WTC11 (cell line): ENCODE results near the gene CLECL1. TPM values are rescaled to one million over a fixed set of nuclear protein-coding genes. Genes with fewer than 3 reads are reported as not detected.

Experiments
- ATAC-seq: fragments of 200-7000 bp; cut with Tn5 transposase; 2 replicates; pipeline ENCODE4 v1.10.0; 2021; ENCODE audit warnings: mild to moderate bottlenecking, moderate library complexity
- CTCF ChIA-PET: fragments of 300-600 bp; sonication (Branson Sonifier 250); formaldehyde crosslinking; loops from one replicate; lab custom pipeline; 2021; ENCODE audit warnings: antibody characterized with exemption; lab: Charles Lee
- POLR2A ChIA-PET: fragments of 350-600 bp; sonication (Branson Sonifier 250); formaldehyde crosslinking; loops from one replicate; lab custom pipeline; 2021; ENCODE audit warnings: antibody characterized with exemption; lab: Charles Lee
- DNase-seq: peaks from one replicate; pipeline ENCODE4 v3.0.0; 2021; ENCODE audit warnings: low spot score
- H3K27ac Mint-ChIP-seq: 2 replicates; pipeline ENCODE4 v1.8.0; 2021; ENCODE audit warnings: mixed read lengths
- H3K27me3 Mint-ChIP-seq: 2 replicates; pipeline ENCODE4 v1.8.0; 2021; ENCODE audit warnings: low read depth, mild to moderate bottlenecking, moderate library complexity, mixed read lengths
- H3K36me3 Mint-ChIP-seq: 2 replicates; pipeline ENCODE4 v1.8.0; 2021; ENCODE audit warnings: mixed read lengths
- H3K4me1 Mint-ChIP-seq: 2 replicates; pipeline ENCODE4 v1.8.0; 2022; ENCODE audit warnings: mixed read lengths
- H3K4me3 Mint-ChIP-seq: 2 replicates; pipeline ENCODE4 v1.8.0; 2021; ENCODE audit warnings: mild to moderate bottlenecking, moderate library complexity, mixed read lengths
- H3K9me3 Mint-ChIP-seq: 2 replicates; pipeline ENCODE4 v1.8.0; 2021; ENCODE audit warnings: mixed read lengths
- AFF4 ChIP-seq: sonication (generic); formaldehyde crosslinking; IDR thresholded peaks from 2 replicates; pipeline ENCODE4 v1.8.1; 2023; ENCODE audit warnings: mild to moderate bottlenecking, missing genetic modification reagents, borderline replicate concordance
- ATF3 ChIP-seq: sonication (generic); formaldehyde crosslinking; conservative IDR thresholded peaks from 2 replicates; pipeline ENCODE4 v1.8.1; 2022; ENCODE audit warnings: mild to moderate bottlenecking, missing genetic modification reagents
- CBFB ChIP-seq: sonication (generic); formaldehyde crosslinking; IDR thresholded peaks from 2 replicates; pipeline ENCODE4 v1.8.1; 2022; ENCODE audit warnings: mild to moderate bottlenecking, low read depth, missing genetic modification reagents
- CDX4 ChIP-seq: fragments of 250-450 bp; sonication (Bioruptor Pico); IDR thresholded peaks from 2 replicates; pipeline ENCODE4 v1.9.0; 2021; ENCODE audit warnings: moderate library complexity, mild to moderate bottlenecking, inconsistent platforms, borderline replicate concordance
- E2F1 ChIP-seq: sonication (generic); formaldehyde crosslinking; IDR thresholded peaks from 2 replicates; pipeline ENCODE4 v1.8.0; 2022; ENCODE audit warnings: mild to moderate bottlenecking, missing genetic modification reagents
- E2F4 ChIP-seq: sonication (generic); formaldehyde crosslinking; IDR thresholded peaks from 2 replicates; pipeline ENCODE4 v1.8.1; 2022; ENCODE audit warnings: low read depth, mild to moderate bottlenecking, moderate library complexity, missing genetic modification reagents, borderline replicate concordance
- FOXP1 ChIP-seq: sonication (generic); formaldehyde crosslinking; IDR thresholded peaks from 2 replicates; pipeline ENCODE4 v1.8.0; 2022; ENCODE audit warnings: missing genetic modification reagents, mild to moderate bottlenecking, moderate library complexity, borderline replicate concordance
- HMGXB4 ChIP-seq: sonication (generic); formaldehyde crosslinking; IDR thresholded peaks from 2 replicates; pipeline ENCODE4 v1.8.1; 2023; ENCODE audit warnings: mild to moderate bottlenecking, moderate library complexity, missing genetic modification reagents
- IRF2 ChIP-seq: sonication (generic); formaldehyde crosslinking; IDR thresholded peaks from 2 replicates; pipeline ENCODE4 v1.8.0; 2022; ENCODE audit warnings: low read depth, missing genetic modification reagents, borderline replicate concordance
- JUN ChIP-seq: sonication (generic); formaldehyde crosslinking; IDR thresholded peaks from 2 replicates; pipeline ENCODE4 v1.8.0; 2023; ENCODE audit warnings: mild to moderate bottlenecking, missing genetic modification reagents
- RELA ChIP-seq: sonication (generic); formaldehyde crosslinking; IDR thresholded peaks from 2 replicates; pipeline ENCODE4 v1.8.1; 2022; ENCODE audit warnings: missing genetic modification reagents, mild to moderate bottlenecking, borderline replicate concordance
- USF2 ChIP-seq: sonication (generic); formaldehyde crosslinking; IDR thresholded peaks from 2 replicates; pipeline ENCODE4 v1.8.1; 2023; ENCODE audit warnings: mild to moderate bottlenecking, missing genetic modification reagents, moderate library complexity
- ZNF138 ChIP-seq: sonication (generic); formaldehyde crosslinking; conservative IDR thresholded peaks from 2 replicates; pipeline ENCODE4 v1.8.1; 2022; ENCODE audit warnings: mild to moderate bottlenecking, moderate library complexity, missing genetic modification reagents
- ZNF512 ChIP-seq: sonication (generic); formaldehyde crosslinking; IDR thresholded peaks from 2 replicates; pipeline ENCODE4 v1.8.1; 2022; ENCODE audit warnings: missing genetic modification reagents, borderline replicate concordance
- total RNA-seq: library from RNA; stranded (reverse); gene quantifications from 3 replicates; pipeline ENCODE4 v1.2.3, GENCODE V29; 2021

CLECL1 gene
- total RNA-seq, 1 experiment from 2014 or later = not detected

- POLR2A ChIA-PET = no interaction called here
- no peaks in the 10 kb centered on the region for H3K4me1 Mint-ChIP-seq
- ATAC-seq (no peak), DNase-seq (no peak)
- TF ChIP-seq E2F1 (no peak), CBFB (CRISPR knock-in tag) (no peak), JUN (CRISPR knock-in tag) (no peak), FOXP1 (no peak), ATF3 (CRISPR knock-in tag) (no peak), IRF2 (CRISPR knock-in tag) (no peak), E2F4 (CRISPR knock-in tag) (no peak), ZNF138 (CRISPR knock-in tag) (no peak), ZNF512 (CRISPR knock-in tag) (no peak), CDX4 (CRISPR knock-in tag) (no peak), HMGXB4 (CRISPR knock-in tag) (no peak), RELA (CRISPR knock-in tag) (no peak), AFF4 (CRISPR knock-in tag) (no peak), USF2 (CRISPR knock-in tag) (no peak)
- peaks cover 38% of the 10 kb centered on the region for H3K36me3 Mint-ChIP-seq
- H3K27me3 Mint-ChIP-seq = peaks cover 13% of the 10 kb centered on the region; the same call in 1 of the 2 replicates
- H3K9me3 Mint-ChIP-seq = peaks cover 83% of the 10 kb centered on the region
- CTCF ChIA-PET = no interaction called here
- H3K4me3 Mint-ChIP-seq = no peak overlapping the region
- H3K27ac Mint-ChIP-seq = no peak overlapping the region
These were observed 32.8 kb downstream of the CLECL1 start for GRCh38 chr12:9699898-9700605.
